Left renal cortex interstitium (tissue), 4 donors: Measurements from ENCODE around the gene KCNJ1. TPM values are rescaled to one million over a fixed set of nuclear protein-coding genes. Genes with fewer than 3 reads are reported as not detected.

Experiments
- DNase-seq, 4 donors: peaks; one replicate each; pipeline ENCODE4 v3.0.0-alpha.2; 2013; ENCODE audit warnings: low read depth in 4 of 4, low spot score in 2 of 4, missing footprints in 1 of 4
- polyA plus RNA-seq, 4 donors: library from polyadenylated mRNA; unstranded; fragments of 120-200 nt; gene quantifications; one replicate each; pipeline ENCODE4 v1.2.1, GENCODE V29; 2013; ENCODE audit not compliant: insufficient read length in 4 of 4

KCNJ1 gene
- polyA plus RNA-seq = 100 to 1,000 TPM in 1 of 4 donors, 10 to 100 TPM in 3; 68.9 to 127 (median 88.0) TPM

DNA sequence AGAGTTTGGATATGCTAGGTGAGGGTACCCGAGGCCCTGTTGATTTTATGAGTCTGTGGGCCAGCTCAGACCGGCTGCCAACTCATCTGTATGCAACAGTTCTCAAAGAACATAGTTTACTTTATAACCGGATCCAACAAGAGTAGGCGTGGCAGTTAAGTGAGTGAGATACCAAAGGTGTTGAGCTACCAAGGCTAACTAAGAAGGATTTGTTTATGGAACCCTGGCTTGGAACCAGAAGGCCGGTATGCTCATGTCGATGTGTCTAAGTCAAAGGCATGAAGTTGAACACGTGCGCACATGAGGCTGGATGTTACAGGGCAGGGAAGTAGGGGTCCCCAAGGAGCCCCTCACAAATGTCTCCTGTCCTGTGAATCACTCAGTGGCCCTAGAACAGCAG, at the start of gene KCNJ1:
TSS of gene KCNJ1 (minus strand) at position 20 of the 400 bp plus-strand sequence. CDS start 27,053 bp downstream, outside the sequence.
- DNase-seq = no peak

DNA sequence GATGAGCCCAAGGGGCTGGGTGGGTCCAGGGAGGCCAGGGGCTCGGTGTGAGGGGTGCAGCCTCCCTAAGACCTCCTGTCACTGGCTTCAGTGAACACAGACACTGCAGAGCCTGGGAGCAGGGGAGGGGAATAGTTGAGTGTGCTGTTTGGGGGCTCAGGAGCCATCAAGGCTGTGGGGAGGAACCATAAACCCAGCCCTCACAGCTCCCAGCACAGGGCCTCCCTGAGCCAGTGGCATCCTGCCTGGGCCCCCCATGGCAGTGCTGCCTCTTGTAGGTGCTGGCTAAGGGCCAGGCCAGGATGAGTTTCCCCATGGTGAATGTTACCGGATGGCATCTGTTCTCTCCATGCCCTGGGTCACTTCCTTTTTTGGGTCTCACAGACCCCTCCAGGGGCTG, 49.6 kb upstream of the KCNJ1 start:
- no peak for DNase-seq

DNA sequence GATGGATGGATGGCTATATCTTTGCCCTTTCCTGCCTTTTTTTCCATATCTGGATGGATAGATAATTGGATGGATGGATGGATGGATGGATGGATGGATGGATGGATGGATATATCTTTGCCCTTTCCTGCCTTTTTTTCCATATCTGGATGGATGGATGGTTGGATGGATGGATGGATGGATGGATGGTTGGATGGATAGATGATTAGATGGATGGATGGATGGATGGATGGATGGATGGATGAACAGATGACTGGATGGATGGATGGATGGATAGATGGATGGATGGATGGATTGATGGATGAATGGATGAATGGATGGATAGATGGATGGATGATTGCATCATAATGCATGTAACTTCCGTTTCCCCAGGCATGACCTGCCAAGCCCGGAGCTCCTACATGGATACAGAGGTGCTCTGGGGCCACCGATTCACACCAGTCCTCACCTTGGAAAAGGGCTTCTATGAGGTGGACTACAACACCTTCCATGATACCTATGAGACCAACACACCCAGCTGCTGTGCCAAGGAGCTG, 49.0 kb upstream of the KCNJ1 start:
- DNase-seq = no peak

DNA sequence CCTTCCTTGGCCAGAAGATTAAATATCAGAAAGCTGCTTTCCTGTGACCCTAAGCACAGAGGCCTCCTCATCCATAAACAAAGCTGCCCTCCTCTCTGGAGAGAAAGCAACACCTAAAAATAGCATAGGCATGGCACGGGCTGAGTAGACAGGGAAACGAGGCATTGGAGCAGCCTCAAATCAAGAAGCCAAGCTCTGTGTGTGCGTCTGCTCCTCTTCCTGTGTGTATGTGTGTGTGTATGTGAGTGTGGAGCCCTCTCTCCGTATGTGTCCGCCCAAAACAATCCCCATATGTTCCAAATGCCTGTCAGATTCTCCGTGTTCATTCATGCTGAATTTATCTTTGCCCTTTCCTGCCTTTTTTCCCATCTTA, 48.0 kb upstream of the KCNJ1 start:
- no peak for DNase-seq

DNA sequence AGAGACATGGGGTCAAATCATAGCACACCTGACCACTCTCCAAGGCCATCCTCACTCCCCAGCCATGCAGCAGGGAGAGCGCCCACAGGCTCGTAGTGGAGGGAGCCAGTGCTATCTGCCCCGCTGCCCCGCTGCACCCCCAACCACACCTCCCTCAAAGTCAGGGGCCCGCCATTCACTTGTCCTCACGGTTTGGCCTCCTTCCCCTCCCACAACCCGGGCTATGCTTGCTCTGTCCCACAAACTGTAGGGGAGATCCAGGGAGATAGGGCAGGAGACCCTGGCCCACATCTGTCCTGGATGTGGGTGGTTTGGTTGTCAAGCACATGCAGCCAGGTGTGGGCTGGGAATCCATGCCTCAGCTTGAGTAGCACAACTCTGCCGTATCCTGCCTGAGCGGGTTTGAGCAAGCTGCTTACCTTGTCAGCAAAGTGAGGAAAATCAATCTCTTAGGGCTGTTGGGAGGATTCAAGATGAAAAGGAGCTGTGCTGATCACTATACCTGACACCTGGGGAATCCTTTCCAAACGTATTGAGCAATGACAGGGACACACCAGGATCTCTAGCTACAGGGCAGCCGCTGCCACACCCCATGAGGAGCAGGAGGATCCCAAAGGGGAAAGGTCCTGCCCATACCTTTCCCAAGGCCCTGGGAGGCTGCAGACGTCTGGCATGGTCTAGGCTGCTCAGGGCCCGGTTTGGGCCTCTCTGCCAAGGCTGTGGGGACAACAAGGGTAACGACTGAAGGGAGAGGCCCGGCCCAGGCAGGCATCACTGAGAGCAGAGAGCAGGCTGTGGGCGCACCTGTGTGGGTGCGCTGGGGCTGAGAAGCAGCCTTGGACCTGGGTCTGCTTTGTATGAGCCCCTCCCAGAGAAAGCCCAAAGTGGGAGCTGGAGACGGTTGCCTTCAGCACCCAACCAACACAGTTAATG, 47.4 kb upstream of the KCNJ1 start:
- DNase-seq = no peak

DNA sequence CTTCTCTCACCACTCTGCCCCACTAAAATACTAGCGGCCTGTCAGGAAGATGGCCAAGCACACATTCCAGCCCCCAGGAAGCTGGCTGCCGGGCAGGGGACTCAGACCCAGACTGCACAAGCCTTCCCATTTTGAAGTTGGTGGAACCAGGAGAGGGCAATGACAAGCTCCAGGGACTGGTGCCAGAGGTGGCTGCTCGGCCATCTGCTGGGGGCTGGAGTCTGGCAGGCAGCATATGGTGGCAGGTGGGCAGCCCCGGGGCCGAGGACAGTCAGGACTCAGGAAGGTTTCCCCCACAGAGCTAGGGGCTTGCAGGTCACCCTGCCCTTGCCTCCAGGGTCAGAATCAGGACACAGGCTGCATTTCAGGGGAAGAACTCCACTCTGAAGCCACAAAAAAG, 46.7 kb upstream of the KCNJ1 start:
- DNase-seq = no peak

DNA sequence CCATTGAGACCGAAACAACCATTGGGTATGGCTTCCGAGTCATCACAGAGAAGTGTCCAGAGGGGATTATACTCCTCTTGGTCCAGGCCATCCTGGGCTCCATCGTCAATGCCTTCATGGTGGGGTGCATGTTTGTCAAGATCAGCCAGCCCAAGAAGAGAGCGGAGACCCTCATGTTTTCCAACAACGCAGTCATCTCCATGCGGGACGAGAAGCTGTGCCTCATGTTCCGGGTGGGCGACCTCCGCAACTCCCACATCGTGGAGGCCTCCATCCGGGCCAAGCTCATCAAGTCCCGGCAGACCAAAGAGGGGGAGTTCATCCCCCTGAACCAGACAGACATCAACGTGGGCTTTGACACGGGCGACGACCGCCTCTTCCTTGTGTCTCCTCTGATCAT, 44.6 kb upstream of the KCNJ1 start:
- DNase-seq = no peak

DNA sequence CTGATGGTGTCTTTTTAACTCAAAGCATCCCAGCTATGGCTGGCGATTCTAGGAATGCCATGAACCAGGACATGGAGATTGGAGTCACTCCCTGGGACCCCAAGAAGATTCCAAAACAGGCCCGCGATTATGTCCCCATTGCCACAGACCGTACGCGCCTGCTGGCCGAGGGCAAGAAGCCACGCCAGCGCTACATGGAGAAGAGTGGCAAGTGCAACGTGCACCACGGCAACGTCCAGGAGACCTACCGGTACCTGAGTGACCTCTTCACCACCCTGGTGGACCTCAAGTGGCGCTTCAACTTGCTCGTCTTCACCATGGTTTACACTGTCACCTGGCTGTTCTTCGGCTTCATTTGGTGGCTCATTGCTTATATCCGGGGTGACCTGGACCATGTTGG, 44.1 kb upstream of the KCNJ1 start:
- DNase-seq = no peak

DNA sequence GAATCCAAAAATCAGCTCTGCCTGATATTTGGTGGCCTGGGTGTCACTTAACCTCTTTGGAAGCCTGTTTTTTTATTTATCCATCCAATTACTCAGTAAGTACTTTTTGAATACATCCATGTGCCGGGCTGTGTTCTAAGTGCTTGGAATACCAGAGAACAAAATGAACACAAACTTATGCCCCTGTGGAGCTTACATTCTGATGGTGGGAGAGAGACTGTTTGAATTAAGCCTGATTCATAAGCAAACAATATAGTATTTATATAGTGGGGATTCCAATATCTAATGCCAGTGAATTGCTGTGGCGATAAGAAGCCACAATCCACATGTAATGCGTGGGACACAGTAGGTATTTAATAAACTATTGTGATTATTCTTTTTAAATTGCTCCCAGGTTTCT, 43.5 kb upstream of the KCNJ1 start:
- DNase-seq = no peak

DNA sequence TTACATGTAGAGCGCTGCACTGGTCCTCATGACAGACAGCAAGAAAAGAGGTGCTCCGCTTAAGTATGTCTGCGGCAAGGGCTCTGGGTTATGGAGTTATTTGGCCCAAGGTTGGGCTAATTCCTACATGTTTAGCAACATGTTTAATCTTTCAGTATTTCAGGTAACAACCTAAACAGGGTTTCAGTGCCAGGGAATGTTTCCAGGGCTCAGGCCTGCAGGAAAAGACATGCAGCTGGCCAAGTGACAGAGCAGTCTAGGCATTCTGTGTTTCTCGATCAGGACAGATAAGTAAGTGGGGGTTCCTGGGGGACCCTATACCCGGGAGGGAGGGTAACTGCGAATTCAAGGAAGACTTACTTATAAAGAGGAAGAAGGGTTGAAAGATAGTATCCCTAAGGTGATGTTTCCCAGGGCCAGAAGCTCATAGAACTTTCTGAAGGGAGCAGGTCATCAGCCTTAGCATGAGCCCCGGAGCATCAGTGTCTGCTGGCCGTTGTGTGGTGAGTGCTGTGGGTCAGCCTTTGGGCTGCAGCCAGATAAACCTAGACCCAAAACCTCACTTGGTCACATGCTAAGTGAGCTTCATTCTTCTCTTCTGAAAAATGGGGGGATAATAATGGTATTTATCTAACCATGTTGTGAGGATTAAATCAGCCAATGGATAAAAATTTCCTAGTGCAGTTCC, 42.5 kb upstream of the KCNJ1 start:
- no peak for DNase-seq

DNA sequence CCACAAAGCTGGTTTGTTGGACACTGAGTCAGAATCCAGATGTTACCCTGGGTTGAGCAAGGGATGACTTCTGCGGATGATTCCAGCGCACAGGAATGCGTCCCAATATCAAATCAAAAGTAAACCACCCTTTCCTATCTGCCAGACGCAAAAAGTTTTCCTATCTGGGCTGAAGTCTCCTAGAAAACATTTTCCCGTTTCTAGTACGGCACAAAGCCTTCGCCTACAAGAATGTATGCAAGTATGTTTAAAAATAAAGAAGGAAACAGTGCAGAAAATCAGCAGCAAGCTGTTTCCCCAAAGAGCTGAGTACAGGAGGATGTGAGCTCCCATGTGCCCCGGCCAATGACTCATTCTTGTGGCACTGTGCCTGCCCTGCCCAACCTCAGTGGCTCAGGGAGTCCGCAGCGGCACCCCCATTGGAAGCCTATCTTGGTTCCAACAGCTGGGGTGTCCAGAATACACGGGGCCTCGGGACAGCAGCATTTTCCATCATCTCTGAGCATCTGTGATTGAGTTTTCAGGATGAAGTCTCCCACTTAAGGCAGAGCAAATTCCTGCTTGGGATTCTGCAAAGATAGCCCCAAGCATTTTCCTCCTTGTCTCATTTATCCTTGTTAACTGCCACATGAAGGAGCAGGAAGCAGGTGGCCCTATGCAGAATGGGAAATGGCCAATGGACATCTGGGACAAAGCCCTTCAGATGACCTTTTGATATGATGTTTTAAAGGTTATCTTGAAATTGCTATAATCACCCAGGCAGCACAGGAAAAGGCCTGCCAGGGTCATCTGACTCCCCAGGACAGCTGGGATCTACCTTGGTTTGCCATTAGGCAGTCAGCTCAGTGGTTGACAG, 41.5 kb upstream of the KCNJ1 start:
- DNase-seq = no peak

DNA sequence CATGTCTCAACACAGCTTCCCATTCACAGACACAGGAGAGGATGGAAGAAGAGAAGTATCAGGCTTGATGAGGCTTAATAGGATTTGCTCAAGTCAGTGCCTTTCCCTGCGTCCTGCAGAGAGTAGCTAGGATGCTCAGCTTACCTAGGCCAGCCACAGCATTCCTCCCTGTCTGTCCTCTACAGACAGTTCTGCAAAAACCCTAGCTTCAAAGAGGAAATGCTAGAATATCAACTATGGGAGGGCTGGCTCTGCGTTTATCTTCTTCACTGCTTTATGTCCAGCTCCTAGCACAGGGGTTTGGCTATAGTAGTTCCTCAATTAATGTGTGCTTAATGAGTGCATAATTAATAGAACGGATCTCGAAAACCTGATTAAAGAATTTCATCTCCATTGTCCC, 40.5 kb upstream of the KCNJ1 start:
- DNase-seq = no peak

DNA sequence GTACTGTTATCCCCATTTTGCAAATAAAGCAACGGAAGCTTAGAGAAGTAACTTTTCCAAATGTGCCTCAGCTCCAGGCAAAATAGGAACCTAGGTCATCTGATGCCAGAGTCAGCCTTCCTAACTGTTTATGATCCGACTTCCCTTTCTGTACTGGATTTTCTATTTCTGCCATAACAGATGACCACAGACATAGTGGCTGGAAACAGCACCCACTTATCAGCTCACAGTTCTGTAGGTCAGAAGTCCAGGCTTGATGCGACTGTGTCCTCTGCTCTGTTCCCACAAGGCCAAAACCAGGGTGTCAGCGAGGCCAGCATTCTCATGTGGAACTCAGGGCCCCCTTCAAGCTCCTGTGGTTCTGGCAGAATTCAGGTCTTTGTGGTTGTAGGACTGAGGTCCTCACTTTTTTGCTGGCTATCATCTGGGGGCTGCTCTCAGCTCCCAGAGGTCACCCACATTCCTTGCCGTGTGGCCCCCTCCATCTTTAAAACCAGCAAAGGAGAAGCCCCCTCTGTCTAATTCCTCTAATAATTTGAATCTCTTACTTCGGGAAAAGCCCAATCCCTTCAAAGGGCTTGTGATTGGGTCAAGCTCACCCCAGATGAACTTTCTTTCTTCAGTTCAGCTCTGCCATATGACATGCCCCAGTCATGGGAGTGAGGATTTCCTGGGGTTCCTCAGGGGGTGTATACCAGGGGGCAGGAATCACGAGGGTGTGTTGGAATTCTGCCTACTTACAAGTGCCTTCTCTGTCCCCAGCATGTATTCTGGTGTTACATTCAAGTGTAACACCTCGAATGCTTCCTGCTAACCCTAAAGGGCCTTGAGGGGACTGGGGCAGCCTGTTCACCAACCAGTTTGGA, 39.3 kb upstream of the KCNJ1 start:
- no peak for DNase-seq

DNA sequence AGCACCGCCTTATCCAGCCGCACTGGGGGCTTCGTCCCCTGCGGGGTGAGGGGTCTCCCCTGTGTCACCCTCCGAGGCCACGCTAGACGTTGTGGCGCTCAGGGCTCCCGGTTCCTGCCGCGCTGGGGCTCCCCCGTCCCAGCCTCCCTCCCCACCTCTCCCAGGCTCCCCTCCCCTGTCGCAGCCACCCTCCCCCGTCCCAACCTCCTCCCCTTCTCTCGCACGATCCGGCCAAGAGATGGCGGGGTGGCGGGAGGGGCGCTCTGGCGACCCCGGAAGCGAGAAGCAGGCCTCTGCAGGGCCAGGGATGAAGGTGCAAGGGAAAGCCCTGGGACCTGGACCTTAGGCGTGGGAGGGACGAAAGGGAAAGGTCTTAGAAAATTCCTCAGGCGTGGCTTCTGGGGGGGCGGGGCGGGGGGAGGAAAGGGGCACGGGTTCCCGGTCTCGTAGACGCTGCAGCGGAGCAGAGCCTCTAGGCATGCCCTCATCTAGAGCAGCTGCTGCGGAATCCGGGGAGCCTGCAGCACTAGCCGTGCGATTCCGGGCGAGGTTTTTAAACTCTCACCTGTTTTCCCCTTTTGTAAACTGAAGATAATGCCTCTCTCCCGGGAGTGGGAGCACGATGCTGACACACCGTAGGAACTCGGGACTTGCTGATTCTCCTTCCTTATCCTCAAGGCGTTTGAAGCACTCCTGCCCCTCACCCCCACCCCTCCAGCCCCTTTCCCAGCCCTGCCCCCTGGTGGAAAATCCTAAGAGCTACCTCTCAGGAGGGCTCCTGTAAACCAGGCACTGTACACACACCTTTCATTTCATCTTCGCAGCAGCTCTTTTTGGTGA, 38.5 kb upstream of the KCNJ1 start:
- DNase-seq = no peak

DNA sequence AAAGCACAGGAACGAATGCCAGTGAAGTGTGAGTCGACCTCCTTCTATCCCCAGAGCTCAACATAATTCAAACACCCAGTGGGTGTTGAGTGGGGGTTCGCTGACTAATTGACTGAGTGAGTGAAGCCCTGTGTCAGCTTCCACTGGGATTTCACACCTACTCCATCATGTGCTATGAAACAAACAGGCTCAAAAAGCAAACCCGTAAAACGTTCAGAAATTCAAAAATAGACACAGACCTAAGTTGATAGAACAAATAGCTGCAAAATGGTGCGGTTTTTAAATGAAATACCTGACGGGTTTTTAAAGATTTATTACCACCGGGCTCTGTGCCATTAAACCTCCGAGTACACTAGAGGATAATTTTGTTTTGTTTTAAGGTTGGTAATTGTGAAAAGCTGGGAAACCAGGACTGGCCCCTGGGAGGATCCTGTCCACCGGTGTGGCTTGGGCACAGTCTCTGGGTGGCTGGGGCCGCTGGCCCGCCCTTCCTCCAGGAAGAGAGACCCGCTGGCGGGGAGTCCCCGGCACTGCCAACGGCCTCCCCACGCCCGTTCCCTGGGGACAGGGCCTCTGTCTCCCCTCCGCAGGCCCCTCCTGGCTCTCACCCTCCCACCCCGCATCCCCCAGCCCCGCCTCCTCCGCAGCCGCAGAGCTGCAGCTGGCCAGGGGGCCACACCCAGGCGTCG, 37.7 kb upstream of the KCNJ1 start:
- DNase-seq = no peak

DNA sequence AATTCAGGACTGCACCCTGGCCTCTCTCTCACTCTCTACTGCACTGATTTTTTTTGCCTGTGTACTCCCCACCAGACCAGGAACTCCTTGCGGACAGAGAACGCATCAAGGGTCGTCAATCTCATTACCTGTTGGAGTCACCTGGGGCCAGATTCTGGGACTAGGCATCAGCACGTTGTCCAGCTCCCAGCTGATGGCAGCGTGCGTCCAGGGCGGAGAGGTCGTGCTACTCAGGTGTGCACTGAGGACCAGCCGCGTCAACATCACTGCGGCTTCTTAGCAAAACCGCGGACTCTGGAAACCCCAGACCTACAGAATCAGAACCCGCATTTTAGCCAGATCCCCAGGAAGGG, 37.2 kb upstream of the KCNJ1 start:
- DNase-seq = no peak

DNA sequence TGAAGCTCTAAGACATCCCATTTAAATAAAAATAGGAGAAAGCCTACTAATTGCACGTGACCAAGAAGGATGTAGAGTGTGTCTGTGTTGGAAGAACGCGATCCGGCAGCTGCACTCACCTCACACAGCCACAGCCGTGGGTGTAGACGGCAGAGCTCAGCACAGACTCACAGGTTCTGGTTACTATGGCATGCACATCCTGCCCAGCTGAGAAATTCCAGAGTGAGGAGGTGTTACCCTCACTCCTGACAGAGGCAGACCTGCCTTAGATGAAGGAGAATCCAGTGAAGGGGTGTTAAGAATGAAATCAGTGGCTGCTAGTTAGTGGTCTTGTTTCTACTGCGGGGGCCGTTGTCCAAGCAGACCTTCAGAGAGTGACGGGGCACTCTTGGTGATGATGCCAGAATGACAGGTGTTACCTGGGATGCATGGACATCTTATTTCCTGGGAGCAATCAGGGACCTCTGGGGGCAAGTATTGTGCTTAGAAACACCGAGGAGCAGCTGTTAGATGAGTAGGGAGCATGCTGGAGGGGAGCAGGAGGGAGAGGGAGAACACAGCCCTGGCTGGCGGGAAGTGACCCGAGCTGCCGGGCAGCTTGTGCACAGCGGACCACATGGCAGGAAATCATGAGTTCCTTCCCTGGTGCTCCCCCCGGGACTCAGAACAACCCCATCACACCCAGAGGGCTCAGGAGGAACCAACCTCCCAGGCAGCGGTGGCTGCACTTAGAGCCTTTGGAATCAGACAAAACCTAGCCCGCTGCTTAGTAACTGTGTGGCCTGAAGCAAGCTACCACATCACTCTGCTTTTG, 36.4 kb upstream of the KCNJ1 start:
- DNase-seq = no peak
